Embryonic facial prominence (tissue), 1 donor: ENCODE measurements around the gene PRR22.

ENCODE experiments used
- DNase-seq: peaks from one replicate; pipeline ENCODE4 v3.0.0-alpha.2; 2016; ENCODE audit errors: extremely low spot score

Gene PRR22

GRCh38 chr19:5814123-5814851, 29.7 kb upstream of the PRR22 start:
- DNase-seq, result no peak

DNA sequence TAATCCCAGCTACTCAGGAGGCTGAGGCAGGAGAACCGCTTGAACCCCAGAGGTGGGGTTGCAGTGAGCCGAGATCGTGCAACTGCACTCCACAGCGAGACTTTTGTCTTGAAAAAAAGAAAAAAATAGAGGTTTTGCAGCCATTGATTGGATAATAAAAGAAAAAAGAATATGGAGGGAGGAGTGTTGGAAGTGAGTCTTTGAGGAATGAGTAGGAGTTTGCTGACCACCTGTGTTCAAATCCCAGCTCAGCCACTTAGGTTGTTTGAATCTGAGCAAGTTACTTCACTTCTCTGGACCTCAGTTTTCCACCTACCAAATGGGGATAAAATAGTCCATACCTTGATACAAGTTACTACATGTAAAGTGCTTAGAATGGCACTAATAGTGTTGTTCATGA, 26.6 kb upstream of the PRR22 start:
- no peak for DNase-seq

- no peak for DNase-seq
Measured at GRCh38 chr19:5809469-5809868, 24.9 kb upstream of the PRR22 start.

- DNase-seq, result no peak
Measured at GRCh38 chr19:5809053-5809452, 24.5 kb upstream of the PRR22 start.

DNA sequence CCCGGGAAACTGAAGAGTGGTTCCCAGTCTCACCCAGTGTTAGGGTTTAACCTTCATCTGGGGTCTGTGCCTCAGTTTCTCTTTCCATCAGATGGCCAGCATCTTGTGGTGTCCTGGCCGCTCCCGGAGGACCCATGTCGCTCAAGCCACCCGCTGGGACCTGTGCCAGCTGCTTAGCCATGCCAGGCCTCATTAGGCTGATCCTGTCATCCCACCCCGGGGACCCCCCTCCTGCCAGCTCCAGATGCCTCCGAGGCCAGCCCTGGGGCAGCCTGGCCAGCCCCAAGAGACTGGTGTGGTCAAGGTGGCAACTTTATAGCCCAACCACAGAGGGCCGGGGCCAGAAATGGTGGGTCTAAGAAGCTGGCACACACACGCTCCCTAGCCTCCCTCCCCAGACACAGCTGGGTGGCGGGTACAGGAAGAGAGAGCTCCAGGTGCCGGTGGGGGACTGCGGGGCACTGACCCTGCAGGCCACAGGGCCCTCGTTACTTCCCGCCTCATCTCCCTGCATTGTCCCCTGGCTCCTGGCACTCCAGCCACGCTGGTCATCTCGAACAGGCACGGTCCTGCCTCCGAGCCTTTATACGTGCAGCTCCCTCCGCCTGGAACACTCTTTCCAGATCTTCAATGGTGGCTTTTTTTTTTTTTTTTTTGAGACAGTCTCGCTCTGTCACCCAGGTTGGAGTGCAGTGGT, 23.7 kb upstream of the PRR22 start:
- no peak for DNase-seq

GRCh38 chr19:5806905-5807304, 22.4 kb upstream of the PRR22 start:
- DNase-seq, result no peak

DNA sequence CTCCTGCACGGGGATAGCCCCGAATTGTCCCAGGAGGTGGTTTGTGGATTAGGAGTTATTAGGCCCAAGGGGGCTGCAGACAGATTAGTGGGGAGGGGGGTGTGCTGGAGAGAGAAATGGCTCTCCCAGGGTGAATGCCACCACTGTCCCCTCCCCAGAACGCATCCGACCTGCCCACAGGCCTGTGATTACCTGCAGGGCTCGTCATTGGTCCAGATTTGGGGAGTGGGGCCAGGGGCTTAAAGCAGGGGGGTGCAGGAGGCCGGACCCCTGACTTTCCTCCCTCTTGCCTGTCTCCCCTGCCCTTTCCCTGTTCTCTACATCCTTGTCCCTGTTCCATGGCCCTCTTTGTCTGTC, 21.6 kb upstream of the PRR22 start:
- no peak for DNase-seq

DNA sequence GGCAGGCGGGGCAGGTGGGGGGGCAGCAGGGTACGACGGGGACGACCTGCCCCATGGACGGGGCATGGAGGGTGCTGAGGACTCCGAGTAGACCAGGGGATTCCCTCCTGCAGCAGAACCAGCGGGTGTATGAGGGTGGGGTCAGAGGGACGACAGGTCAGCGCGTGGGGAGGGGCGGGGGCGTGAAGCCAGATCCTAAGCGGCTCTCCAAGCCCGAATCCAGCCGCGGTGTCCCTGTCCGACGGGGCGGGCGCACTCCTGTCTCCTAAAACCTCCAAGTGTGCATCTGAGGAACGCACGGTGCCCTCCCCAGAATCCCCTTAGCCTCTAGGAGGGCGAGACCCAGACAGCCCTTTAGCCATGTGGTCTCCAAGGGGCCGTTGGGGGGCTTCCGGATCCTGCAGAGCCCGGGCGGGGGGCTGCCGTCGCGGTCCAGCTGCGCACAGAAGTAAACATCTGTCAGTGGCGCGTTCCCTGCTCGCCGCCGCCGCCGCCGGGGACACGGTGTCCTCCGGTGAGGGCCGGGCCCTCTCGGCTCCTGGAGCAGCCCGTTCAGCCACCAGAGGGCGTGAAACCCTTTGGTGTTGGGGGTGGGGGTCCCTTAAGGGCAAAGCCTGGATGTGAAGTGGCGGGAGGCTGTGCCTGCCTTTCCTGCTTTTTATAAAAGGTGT, 21.1 kb upstream of the PRR22 start:
- DNase-seq, result no peak

DNA sequence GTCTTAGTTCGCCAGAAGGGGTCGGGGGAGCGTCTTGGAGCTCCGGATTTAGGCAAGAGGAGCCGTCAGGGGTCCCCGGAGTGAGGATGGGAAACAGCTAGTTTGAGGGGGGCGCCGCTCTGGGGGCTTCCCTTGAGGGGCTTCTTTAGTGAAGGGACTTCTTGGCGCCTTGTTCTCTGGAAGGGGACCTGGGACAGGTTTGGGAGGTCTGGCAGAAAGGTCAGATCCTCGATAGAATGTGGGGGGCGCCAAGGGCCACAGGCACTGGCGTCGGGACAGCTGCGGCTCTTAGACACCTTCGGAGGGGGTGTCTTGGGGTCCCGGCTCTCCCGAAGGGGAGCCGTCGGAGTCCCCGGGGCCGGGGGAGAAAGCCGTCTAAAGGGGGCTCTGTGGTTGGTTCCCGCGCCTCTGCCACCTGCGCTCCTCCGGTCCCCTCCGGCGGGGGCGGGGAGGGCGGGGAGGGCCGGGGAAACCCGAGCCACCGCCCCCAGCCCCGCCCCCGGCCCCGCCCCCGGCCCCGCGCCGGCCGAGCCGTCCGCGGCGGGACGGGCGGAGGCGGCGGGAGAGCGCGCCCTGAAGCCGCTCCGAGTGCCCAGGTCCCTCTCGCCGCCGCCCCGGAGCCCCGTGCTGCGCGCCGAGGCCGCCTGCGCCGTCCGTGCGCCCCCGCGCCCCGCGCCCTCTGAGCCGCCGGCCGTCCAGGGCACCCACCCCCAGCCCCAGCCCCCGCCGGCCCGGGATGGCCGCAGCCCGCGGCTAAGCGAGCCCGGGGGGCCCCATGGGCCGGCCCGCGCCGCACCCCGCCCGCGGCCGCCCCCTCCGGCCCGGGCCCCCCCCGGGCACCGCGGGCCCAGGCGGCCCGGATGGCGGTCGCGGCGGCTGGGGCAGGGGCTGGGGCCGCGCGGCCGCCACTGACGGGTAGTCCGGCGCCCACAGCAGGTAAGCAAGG, 20.2 kb upstream of the PRR22 start, which contains the start of gene NRTN:
Gene NRTN (plus strand): TSS at position 552 of the 946 bp plus-strand sequence. CDS start 19,099 bp downstream, outside the sequence.
- DNase-seq, result no peak

- peak; percentile 85 for DNase-seq
Measured at GRCh38 chr19:5803752-5804515, 19.4 kb upstream of the PRR22 start.

DNA sequence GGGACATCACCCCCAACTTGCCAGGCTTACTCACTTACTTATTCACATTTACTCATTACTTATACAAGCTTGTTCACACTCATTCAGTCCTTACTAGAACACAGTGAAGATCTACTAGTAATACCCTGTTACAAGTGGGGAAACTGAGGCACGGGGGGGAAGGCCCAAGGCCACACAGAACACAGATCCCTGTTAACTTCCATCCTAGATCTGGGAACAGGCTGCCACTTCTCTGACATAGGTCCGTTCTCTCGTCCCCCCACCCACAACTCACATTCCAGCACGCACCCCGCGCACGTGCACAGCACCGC, 18.9 kb upstream of the PRR22 start:
- DNase-seq, result no peak

DNA sequence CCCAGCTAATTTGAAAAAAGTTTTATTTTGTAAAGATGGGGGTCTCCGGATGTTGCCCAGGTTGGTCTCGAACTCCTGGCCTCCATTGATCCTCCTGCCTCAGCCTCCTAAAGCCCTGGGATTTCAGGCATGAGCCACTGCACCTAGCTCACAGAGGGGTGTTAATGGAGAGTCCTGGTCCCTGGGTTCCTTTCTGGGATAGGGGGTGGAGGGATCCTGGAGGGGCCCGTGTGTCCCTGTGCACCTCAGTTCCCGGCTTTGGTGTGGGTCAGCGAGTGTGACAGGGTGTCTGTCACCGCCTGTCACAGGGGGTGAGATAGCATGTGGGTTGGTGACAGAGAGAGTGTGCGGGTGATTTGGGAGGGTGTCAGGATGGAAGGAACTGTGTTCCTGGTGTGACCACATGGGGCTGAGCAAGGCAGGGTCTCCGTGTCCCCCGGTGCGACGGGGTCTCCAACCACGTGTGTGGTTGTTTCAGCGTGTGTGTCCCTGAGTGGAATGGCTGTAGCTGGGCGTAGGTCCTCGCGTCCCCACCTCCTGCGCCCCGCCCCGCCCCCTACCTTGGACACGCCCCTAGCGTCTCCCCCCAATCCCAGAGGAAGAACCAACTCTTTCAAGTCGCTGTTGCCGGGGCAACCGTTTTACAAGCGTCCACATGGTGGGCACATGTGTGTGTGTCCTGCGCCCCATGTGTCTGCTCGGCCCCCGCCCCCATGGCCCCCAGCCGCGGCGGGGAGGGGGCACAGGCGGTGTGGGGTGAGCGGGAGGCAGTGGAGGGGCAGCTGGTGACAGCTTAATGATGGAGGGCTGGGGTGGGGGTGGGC, 17.5 kb upstream of the PRR22 start:
- DNase-seq, result peak; percentile 64

DNA sequence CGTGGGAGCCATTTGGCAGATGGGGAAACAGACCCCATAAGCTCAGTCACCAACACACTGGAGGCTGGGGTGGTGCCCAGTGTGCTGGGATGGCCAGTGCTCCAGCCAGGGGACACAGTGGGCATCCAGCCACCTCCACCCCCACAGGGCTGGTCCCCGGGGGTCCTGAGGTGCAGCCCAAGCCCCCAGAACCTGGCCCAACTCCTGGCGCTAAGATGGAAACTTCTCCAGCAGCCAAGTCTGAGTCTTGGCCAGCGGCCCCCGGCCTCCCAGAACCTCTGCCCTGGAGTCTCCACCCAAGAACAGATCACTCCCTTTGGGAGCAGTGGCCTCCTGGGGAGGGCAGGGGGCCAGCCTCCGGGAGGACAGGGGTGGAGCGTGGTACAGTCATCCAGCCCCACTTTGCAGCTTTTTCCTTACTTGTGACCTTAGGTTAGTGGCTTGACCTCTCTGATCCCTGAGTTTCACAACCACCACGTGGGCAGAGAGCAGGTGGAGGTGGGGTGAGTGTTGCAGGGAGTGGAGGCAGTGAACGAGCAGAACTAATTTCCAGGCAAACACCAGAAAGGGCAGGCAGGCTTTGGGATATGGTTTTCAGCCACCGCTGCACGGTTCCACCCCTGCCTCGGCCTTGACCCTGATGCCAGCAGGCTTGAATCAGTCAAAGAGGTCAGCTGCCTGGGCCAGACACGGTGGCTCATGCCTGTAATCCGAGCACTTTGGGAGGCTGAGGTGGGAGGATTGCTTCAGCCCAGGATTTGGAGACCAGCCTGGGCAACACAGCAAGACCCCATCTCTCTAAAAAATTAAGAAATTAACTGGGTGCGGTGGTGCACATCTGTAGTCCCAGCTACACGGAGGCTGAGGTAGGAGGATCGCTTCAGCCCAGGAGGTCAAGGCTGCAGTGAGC, 16.1 kb upstream of the PRR22 start:
- no peak for DNase-seq

- no peak for DNase-seq
Measured at GRCh38 chr19:5799247-5800241, 15.0 kb upstream of the PRR22 start.

GRCh38 chr19:5798244-5798643, 13.7 kb upstream of the PRR22 start:
- no peak for DNase-seq

DNA sequence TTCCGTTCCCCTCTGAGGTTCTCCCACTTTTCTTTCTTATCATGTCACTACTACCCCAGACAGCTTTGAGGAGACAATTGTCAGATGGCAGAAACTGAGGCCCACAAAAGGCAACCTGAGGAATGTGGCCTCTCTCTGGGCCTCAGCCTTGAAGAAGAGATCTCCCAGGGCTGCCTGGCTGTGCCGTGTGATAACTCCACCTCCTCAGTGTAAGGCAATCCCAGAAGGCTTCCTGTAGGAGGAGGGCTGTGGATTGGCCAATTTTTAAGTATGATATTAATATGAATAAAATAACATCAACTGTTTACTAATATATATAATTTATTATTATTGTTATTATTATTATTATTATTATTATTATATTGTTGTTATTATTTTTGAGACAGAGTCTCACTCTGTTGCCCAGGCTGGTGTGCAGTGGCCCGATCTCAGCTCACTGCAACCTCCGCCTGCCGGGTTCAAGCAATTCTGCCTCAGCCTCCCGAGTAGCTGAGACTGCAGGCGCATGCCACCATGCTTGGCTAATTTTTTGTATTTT, 10.9 kb upstream of the PRR22 start:
- DNase-seq, result no peak

DNA sequence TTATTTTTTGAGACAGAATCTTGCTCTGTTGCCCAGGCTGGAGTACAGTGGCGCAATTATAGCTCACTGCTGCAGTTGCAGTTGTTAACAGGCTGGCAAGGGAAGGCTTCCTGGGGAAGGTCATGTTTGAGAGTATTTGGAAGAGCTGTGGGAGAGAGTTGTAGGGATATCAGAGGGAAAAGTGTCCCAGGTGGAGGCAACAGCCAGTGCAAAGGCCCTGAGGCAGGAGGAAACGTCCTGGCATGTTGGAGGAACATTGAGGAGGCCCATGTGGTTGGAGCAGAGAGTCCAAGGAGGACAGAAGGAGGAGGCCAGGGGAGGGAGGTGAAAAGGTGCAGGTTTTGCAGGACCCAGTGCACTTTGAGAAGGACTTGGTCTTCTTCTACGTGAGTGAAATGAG, 8.6 kb upstream of the PRR22 start:
- no peak for DNase-seq

DNA sequence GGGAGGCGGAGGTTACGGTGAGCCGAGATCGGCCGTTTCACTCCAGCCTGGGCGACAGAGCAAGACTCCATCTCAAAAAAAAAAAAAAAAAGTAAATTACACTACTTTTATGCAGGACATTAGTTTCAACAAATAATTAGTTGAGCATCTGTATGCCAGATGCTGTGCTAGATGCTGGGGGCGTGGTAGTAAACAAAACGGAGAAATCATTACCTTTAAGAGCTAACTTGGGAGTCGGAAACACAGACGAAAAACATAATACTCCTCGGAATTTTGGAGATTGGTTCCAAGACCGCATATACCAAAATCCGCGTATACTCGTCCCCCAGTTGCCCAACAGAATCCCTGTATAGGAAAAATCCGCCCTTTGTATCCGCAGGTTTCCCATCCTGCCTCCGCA, 7.7 kb upstream of the PRR22 start:
- DNase-seq, result no peak
